Body of pancreas (tissue), 4 donors: ENCODE data around the gene PCID2.

Experiments
- POLR2A ChIP-seq, 3 donors: fragments of 450-650 bp; IDR thresholded peaks; one replicate each; pipeline ENCODE4 v1.6.1; 2016; ENCODE audit warnings: antibody characterized with exemption in 3 of 3, mild to moderate bottlenecking in 2 of 3
- TF ChIP-seq, protein P1 (sequence below), 7 experiments: fragments of 450-650 bp in 4 of 7; fragments of 200-600 bp in 3 of 7; sonication (generic) in 3 of 7; IDR thresholded peaks; one replicate each; pipeline ENCODE4 v1.5.1; 2016 to 2019; ENCODE audit warnings: antibody characterized with exemption in 7 of 7

DNA sequence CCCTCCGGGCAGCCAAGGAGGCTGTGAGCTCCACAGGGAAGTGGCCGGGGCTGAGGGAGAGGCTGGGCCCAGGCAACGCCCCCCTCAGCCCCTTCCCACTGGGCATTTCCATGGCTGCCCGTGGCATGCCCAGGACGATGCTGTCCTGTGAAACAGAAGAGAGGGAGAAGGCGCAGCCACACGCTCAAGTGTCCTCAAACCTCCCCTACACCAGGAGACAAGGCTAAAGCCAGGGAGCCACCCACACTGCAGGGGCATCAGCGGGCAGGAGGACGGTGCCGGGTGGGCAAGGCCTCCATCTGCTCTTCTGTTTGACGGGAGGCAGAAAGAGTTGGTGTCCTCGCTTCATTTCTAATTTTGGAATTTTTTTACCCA, 64.2 kb downstream of the PCID2 start:
- TF ChIP-seq POLR2A (IDR thresholded peaks at IDR 0.05): no peak
- TF ChIP-seq, protein P1, sequence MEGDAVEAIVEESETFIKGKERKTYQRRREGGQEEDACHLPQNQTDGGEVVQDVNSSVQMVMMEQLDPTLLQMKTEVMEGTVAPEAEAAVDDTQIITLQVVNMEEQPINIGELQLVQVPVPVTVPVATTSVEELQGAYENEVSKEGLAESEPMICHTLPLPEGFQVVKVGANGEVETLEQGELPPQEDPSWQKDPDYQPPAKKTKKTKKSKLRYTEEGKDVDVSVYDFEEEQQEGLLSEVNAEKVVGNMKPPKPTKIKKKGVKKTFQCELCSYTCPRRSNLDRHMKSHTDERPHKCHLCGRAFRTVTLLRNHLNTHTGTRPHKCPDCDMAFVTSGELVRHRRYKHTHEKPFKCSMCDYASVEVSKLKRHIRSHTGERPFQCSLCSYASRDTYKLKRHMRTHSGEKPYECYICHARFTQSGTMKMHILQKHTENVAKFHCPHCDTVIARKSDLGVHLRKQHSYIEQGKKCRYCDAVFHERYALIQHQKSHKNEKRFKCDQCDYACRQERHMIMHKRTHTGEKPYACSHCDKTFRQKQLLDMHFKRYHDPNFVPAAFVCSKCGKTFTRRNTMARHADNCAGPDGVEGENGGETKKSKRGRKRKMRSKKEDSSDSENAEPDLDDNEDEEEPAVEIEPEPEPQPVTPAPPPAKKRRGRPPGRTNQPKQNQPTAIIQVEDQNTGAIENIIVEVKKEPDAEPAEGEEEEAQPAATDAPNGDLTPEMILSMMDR (IDR thresholded peaks at IDR 0.05): no peak
